ENCODE data around the gene SFMBT2.

DNA sequence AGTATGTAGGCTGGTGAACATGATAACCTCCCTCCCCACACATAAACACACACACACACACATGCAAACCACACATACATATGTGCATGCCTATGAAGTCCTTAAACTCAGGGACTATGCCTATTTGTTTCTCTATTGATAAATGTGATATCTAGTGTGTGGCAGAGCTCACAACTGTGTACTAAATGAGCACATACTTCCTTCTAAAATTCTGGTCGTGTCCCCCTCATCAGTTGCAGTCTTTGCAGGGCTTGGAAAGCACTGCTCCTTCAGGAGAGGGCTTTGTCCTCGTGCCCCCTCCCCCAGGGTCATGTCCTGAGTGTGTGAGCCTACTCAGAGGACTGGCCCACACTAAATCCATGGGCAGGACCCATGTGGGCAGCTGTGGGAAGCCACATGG lies 94.0 kb downstream of the SFMBT2 start:
- TF ChIP-seq, protein P1, sequence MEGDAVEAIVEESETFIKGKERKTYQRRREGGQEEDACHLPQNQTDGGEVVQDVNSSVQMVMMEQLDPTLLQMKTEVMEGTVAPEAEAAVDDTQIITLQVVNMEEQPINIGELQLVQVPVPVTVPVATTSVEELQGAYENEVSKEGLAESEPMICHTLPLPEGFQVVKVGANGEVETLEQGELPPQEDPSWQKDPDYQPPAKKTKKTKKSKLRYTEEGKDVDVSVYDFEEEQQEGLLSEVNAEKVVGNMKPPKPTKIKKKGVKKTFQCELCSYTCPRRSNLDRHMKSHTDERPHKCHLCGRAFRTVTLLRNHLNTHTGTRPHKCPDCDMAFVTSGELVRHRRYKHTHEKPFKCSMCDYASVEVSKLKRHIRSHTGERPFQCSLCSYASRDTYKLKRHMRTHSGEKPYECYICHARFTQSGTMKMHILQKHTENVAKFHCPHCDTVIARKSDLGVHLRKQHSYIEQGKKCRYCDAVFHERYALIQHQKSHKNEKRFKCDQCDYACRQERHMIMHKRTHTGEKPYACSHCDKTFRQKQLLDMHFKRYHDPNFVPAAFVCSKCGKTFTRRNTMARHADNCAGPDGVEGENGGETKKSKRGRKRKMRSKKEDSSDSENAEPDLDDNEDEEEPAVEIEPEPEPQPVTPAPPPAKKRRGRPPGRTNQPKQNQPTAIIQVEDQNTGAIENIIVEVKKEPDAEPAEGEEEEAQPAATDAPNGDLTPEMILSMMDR (IDR thresholded peaks at IDR 0.05) = no peak
- no peak for TF ChIP-seq POLR2A (IDR thresholded peaks at IDR 0.05)

Measured in body of pancreas (tissue), 4 donors.